K562 (cell line): ENCODE data around the gene PPM1N. TPM values are rescaled to one million over a fixed set of nuclear protein-coding genes. Genes with fewer than 3 reads are reported as not detected.

Source experiments
- AFF1 ChIP-seq, 2 experiments: fragments of 450-650 bp; IDR thresholded peaks; 2 replicates each; pipeline ENCODE4 v1.6.1; 2018; ENCODE audit warnings: mild to moderate bottlenecking in 2 of 2, low read depth in 1 of 2; ENCODE audit not compliant: partially characterized antibody in 2 of 2
- BHLHE40 ChIP-seq: IDR thresholded peaks from 2 replicates; pipeline ENCODE4 v1.6.1; 2011; ENCODE audit warnings: low read length, improper control_type of control experiment
- HIVEP1 ChIP-seq: fragments of 250-450 bp; sonication (Bioruptor Pico); IDR thresholded peaks from 2 replicates; pipeline ENCODE4 v1.4.0; 2020; ENCODE audit warnings: mild to moderate bottlenecking
- KDM1A ChIP-seq, 2 experiments: fragments of 450-650 bp; IDR thresholded peaks; 2 replicates each; pipeline ENCODE4 v1.6.1; 2016; ENCODE audit warnings: mild to moderate bottlenecking in 2 of 2
- NCOA1 ChIP-seq: fragments of 450-650 bp; IDR thresholded peaks from 2 replicates; pipeline ENCODE4 v1.6.1; 2016; ENCODE audit warnings: low read depth
- NCOA2 ChIP-seq, 2 experiments: fragments of 450-650 bp; IDR thresholded peaks; 2 replicates each; pipeline ENCODE4 v1.6.1; 2018; ENCODE audit warnings: mild to moderate bottlenecking in 2 of 2, moderate library complexity in 1 of 2; ENCODE audit not compliant: partially characterized antibody in 2 of 2
- RB1 ChIP-seq: fragments of 450-650 bp; IDR thresholded peaks from 2 replicates; pipeline ENCODE4 v1.6.1; 2017; ENCODE audit warnings: low read depth, mild to moderate bottlenecking
- USF1 ChIP-seq: sonication (generic); formaldehyde crosslinking; IDR thresholded peaks from 2 replicates; pipeline ENCODE4 v1.9.0; 2022; ENCODE audit warnings: mild to moderate bottlenecking, missing genetic modification reagents
- ZBTB40 ChIP-seq, 2 experiments: fragments of 450-650 bp in 1 of 2; sonication (generic) in 1 of 2; formaldehyde crosslinking in 1 of 2; IDR thresholded peaks; 2 replicates each; pipeline versions ENCODE4 v1.7.1 to v1.9.0; 2016 to 2022; ENCODE audit warnings: inconsistent platforms in 1 of 2, mild to moderate bottlenecking in 1 of 2, missing genetic modification reagents in 1 of 2
- ZNF277 ChIP-seq: fragments of 250-450 bp; sonication (Bioruptor Pico); IDR thresholded peaks from 2 replicates; pipeline ENCODE4 v1.8.0; 2022; ENCODE audit warnings: inconsistent platforms, mild to moderate bottlenecking, moderate library complexity, borderline replicate concordance
- ZNF3 ChIP-seq: fragments of 250-450 bp; sonication (Bioruptor Pico); IDR thresholded peaks from 2 replicates; pipeline ENCODE4 v1.5.0; 2021; ENCODE audit warnings: mild to moderate bottlenecking, moderate library complexity
- polyA plus RNA-seq, 8 experiments: library from polyadenylated mRNA; depleted of rRNA in 4 of 8; stranded (reverse) in 5 of 8; unstranded in 3 of 8; fragments of >200 nt; fragmentation: Nextera tagmentation in 2 of 8; fragmentation: Illumina TruSeq in 1 of 8; extraction: Ambion mirVana in 2 of 8; extraction: Trizol in 1 of 8; gene quantifications; 2 replicates each; pipeline versions ENCODE4 v1.2.1 to v1.2.3, GENCODE V29; 2011 to 2014; ENCODE audit warnings: inconsistent platforms in 1 of 8, missing spikeins in 1 of 8
- total RNA-seq, 7 experiments: library from RNA; depleted of rRNA in 6 of 7; stranded (reverse); fragments of >200 nt in 6 of 7; fragmentation: Illumina TruSeq in 2 of 7; extraction: Trizol in 2 of 7; gene quantifications; 2 replicates each; pipeline versions ENCODE4 v1.2.1 to v1.2.3, GENCODE V29; 2011 to 2021; ENCODE audit warnings: low replicate concordance in 1 of 7

Gene PPM1N
- total and polyA plus RNA-seq, 9 of the 15 experiments (the other 6 are each of a cell fraction or from before 2014, with no cell fraction given): 4.5 to 15.6 (median 8.7) TPM

GRCh38 chr19:45485305-45486077 is 12.8 kb upstream of the PPM1N start (continued):
- TF ChIP-seq ZNF277 (CRISPR knock-in tag): no peak
- peak; percentile 62; the same call in 1 of the 2 replicates for TF ChIP-seq ZBTB40 (IDR thresholded peaks at IDR 0.05)
- TF ChIP-seq ZBTB40 (CRISPR knock-in tag; IDR thresholded peaks at IDR 0.05): no peak
- TF ChIP-seq KDM1A (IDR thresholded peaks at IDR 0.05): no peak; a peak in 1 of 4 replicates
- TF ChIP-seq ZNF3 (CRISPR knock-in tag): no peak
- TF ChIP-seq BHLHE40: no peak
- 0 out of 2 replicates have a peak, but pooled peaks have one; percentile 21 for TF ChIP-seq NCOA1
- peak; percentile 62 to 99 for TF ChIP-seq AFF1 (IDR thresholded peaks at IDR 0.05; ENCODE audit: low read depth in 1 of 2, partially characterized antibody in 2 of 2)
- no peak for TF ChIP-seq HIVEP1
- TF ChIP-seq NCOA2 (IDR thresholded peaks at IDR 0.05; ENCODE audit: partially characterized antibody in 2 of 2): no peak
- TF ChIP-seq USF1 (CRISPR knock-in tag): no peak
- TF ChIP-seq RB1: peak; percentile 79
